Measurements from ENCODE around the gene GBX2. TPM values are rescaled to one million over a fixed set of nuclear protein-coding genes. Genes with fewer than 3 reads are reported as not detected.

GBX2 gene
- total RNA-seq, 2 donors from 2014 or later: not detected

DNA sequence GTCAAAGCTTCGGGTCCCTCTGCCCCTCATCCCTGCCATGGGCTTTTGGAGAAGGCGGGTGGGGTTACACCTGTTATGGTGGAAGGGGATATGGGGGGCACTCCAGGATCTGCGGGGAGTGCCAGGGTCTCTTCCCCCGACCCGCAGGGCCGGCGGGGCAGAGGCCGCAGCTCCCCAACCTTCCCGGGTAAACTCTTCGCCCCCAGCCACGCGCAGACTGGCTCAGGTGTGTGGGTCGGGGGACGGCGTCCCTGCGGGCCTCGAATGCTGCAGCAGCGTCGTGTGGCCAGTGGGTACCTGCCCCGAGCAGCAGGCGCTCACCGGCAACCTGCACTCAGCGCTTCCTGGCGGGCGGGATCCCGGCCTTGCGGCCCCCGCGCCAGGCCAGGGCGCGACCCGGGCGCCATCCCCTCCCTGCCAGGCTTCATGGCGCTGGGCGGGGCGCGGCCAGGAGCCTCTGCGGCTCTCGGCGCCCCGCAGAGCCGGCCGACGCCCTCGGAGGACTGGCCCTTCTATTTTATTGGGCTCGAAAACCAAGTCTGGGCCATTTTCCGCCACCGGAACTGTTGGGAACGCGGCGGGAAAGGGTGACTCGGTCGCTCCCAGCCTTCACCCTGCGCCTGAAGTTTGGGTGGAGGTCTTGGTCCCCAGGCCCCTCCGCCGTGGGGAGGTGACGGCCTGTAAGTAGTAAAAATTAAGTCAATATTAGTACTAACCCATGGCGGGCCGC, 4.5 kb downstream of the GBX2 start:
- Mint-ChIP-seq H3K9me3 (no peaks in the 10 kb centered on the region), H3K36me3 (no peaks in the 10 kb centered on the region), H3K27ac (no peak overlapping the region)
- ATAC-seq (no peak), DNase-seq (ENCODE audit: low spot score in 2 of 2) (no peak)

DNA sequence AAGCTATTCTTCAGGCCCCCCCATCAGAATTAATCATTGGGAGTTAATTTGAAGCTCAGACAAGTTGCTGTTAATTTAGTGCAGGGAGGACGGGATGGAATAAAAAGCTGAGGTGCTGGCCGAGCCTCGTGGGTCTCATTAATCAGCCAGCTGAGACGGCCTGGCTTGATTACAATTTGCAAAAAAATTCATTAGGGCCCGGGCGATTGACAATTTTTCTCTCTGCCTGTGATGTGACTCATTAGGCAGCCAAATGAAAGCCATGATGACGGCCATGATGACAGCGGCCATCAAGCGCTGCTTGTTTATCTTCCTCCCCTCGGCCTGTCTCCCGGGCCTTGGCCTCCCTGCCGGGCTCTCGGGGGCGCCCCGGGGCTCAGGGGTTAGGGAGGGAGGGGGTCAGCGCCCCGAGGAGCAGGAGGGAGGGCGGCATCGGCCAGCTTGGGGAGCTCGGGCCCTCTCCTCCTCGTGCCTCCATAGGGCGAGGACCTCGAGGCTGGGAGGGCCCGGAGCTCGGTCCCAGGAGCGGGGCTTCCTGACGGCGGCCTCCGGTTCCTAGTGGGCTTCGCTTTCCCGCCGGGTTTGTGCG, 5.2 kb downstream of the GBX2 start:
- H3K36me3 Mint-ChIP-seq: no peaks in the 10 kb centered on the region
- no peak overlapping the region for H3K27ac Mint-ChIP-seq
- ATAC-seq: no peak
- DNase-seq (ENCODE audit: low spot score in 2 of 2): no peak
- no peaks in the 10 kb centered on the region for H3K9me3 Mint-ChIP-seq

DNA sequence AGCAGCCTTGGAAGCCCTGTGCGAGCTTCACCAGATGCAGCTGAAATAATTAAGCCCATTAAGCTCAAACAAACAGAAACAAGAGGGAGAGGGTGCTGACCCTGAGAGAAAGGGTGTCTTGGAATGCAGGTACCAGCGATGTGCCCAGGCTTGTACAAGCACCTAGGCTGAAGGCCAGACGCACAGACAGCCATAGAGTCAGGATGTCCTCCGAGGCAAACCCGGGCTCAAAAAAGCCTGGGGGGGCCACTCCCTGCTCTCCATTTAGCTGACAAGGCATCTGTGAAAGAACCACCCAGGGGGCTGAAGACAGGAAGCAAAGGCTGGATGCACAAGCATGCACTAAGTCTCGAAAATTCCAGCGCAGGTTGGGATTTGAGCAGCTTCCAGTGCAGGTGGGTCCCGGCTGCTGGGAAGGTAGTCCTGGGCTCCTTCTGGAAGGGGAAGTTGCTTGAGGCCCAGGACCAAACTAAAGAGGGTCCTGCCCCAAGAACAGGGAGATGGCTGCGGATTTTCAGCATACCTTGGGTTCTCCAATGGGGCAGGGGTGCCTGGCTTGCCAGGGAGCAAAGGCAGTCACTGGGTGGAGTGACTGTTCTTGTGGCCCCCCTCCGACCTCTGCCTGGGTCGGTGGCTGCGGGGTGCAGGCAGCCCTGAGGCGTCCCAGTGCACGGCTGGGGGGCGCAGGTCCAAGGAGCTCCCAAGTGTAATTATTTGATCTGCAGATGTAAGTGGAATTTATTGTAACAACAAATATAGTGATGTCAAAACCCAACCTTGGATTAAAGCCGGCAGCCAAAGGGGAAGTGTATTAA, 5.9 kb downstream of the GBX2 start:
- ATAC-seq (no peak), DNase-seq (ENCODE audit: low spot score in 2 of 2) (no peak)
- Mint-ChIP-seq H3K36me3 (no peaks in the 10 kb centered on the region), H3K27ac (no peak overlapping the region), H3K9me3 (no peaks in the 10 kb centered on the region)

DNA sequence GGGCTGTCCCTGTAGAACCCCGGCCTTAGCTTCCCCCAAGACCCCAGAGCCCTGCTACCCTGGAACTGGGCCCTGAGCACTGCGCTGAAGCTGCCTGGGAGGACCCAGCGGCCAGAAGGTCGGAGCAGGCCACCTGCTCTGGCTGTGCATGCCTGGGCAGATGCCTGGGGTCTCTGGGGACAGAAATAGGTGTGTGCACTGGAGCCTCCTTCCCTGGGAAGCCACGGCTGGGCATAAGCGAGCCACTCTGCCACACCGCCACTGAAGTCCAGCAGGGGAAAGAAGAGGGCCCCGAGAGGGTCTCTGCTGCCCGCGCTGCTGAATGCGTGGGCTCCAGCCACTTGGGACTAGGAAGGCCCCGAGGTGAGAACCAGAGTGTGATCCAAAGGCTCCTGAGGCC, 6.7 kb downstream of the GBX2 start:
- DNase-seq (ENCODE audit: low spot score in 2 of 2) (no peak), ATAC-seq (no peak)
- Mint-ChIP-seq H3K27ac (no peak overlapping the region), H3K9me3 (no peaks in the 10 kb centered on the region), H3K36me3 (no peaks in the 10 kb centered on the region)

DNA sequence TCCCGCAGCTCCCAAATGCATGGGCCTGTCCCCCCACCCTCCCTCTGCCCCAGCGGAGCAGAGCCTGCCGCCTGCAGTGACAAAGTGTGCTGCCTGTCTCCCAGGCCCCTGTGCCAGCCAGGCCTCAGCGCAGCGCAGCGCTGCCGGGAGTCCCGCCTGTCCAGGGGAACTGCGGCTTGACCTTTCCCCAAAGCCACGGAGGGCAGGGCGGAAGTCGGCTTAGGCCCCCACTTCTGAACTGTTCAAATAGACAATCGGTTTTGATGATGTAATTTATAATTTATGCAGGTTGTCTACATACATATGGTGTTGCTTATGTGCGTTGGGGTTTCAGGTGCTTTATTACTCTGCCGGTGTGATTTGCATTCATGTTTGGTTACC, 7.1 kb downstream of the GBX2 start:
- Mint-ChIP-seq H3K27ac (no peak overlapping the region), H3K36me3 (no peaks in the 10 kb centered on the region), H3K9me3 (no peaks in the 10 kb centered on the region)
- ATAC-seq (no peak), DNase-seq (ENCODE audit: low spot score in 2 of 2) (no peak)

DNA sequence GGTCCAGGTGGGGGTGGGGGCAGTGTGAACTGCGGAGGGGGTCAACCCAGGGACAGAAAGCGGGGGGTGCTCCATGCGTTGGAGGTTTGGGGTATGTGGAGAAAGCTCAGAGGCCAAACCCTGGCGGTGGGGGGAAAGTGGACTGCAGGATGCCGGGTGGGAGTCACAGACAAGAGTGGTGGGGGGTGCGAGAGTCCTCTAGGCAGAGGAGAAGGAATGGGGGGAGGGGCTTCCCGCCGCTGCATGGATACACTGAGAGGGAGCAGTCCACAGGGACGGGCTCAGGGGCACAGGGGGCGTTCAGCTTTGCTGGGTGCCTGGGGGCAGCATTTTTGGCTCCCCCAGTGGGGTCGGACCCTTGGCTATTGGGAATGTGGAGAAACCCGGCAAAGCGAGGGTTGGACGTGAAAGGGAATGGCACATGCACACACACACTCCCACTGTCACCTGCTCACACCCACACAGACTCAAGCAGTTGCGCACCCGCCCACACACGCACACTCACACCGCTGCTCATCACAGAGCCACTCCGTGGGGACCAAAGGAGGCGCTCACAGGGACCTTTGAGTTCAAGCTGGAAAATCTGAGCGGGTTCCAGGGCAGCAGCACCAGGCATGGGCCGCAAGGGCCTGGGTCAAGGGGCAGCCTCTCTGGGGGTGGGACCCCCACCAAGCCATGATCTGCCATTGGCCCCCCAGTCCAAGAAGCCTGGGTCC, 7.7 kb downstream of the GBX2 start:
- no peak for DNase-seq (ENCODE audit: low spot score in 2 of 2)
- Mint-ChIP-seq H3K27ac (no peak overlapping the region), H3K9me3 (no peaks in the 10 kb centered on the region), H3K36me3 (no peaks in the 10 kb centered on the region)
- ATAC-seq: no peak

DNA sequence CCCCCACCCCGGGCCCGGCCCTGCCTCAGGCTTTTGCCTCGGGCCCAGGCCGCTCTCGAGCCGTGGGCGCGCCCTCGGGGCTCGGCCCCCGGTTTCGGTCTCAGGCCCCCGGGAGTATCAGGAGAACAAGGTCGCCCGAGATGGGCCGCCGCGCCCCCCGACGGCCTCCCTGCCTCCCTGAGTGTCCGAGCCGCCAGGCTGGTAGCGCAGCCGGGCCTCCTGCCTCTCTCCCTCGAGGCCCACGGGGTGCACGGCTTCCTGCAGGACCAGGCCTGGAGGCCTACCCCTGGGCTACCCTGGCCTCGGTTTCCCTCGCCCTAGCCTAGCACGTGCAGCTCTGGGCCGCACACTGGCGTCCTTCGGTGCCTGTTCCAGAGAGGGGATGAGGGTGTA, 8.4 kb downstream of the GBX2 start:
- Mint-ChIP-seq H3K27ac (no peak overlapping the region), H3K36me3 (no peaks in the 10 kb centered on the region), H3K9me3 (no peaks in the 10 kb centered on the region)
- no peak for DNase-seq (ENCODE audit: low spot score in 2 of 2)
- no peak for ATAC-seq

DNA sequence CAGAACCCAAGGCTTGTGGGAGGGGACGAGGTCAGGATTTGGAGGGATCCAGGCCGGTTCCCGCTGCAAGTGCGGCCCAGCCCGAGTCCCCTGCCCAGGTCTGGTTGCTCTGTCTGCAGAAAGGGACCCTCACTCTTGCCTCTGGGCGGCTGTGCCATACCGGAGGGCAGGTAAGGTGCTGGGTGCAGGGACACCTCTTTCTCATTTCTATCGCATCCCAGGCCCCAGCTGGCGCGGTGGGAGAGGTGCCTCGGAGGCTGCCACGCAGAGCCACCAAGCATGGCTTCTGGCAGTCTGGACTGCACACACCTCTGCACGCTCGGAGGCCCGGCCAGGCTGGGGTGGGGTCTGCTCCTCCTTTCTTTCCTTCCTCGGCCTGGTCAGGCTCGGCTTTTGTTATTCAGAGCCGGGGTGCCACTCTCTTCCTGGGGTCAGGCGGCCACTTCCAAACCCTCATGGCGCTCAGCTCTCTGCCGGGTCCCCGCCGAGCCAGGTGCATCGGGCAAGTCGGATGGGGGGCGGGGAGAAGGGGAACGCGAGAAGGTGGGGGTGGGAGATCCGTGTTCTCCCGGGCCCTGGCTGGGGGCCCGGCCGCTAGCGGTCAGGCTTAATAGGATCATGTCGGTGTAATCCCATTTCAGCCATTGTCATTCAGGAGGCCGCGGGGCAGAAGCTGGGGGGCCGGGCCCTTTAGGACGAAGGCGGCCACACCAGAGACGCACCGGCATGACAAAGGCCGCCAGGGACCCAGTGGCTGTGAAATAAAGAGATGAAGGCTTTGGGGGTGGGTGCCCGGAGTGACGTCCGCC, 9.0 kb downstream of the GBX2 start:
- DNase-seq (ENCODE audit: low spot score in 2 of 2): no peak
- peaks cover 5% of the 10 kb centered on the region in 2 donors for H3K9me3 Mint-ChIP-seq
- no peak for ATAC-seq

DNA sequence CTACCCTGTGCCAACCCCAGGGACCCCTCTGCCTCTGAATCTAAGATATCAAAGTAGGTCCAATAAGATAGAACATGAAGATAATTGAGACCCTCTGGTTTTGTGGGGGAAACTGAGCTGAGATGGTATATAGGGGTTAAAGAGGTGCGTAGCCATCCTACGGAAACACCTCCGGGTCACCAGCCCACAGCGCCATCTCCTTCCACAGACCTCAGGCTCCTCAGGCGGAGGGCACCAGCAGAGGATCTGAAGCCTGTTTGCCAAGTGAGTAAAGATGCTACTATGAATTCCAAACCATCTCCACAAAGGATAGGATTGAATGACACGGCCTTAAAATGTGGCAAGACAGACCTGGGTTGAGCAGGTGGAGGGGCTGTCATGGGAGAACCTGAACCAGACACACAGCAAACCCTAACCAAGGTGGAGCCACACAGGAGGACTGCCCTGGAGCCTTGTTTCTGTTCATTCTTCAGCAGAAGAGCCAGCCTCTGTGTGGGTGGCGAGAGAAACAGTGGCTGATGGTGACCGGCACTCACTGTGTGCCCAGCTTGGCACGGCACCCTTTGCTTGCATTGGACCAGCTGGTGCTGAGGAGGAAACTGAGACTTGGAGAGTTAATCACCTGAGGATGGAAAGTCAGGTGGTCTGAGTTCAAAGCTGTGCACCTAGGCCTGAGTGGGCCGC, 10.2 kb downstream of the GBX2 start:
- no peak for ATAC-seq
- peaks cover 5 to 11% of the 10 kb centered on the region in 2 donors for H3K9me3 Mint-ChIP-seq
- H3K36me3 Mint-ChIP-seq: peaks cover 0 to 5% of the 10 kb centered on the region in 2 donors
- no peak overlapping the region for H3K27ac Mint-ChIP-seq
- no peak for DNase-seq (ENCODE audit: low spot score in 2 of 2)

More for the DNA sequence above, 9.0 kb downstream of the GBX2 start:
- H3K27ac Mint-ChIP-seq: no peak overlapping the region
- peaks cover 0 to 5% of the 10 kb centered on the region in 2 donors for H3K36me3 Mint-ChIP-seq

DNA sequence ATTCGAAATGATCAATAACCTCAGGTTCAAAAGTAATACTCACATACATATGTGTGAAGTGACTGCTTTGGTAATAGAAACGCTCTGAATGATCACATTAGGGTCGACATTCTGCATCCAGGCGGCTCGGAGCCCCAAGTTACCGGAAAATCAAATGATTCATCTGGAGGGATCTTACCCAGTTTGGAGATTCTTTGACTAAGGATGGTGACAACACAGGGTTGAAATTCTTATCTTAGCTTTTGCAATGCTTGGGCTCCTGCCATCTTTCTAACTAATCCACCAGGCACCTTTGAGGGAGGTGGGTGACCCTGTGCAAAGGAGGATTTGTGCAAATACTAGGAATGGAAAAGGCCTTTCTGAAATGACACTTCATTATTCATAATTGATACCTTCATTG, 10.8 kb downstream of the GBX2 start:
- ATAC-seq (no peak), DNase-seq (ENCODE audit: low spot score in 2 of 2) (no peak)
- Mint-ChIP-seq H3K36me3 (peaks cover 0 to 8% of the 10 kb centered on the region in 2 donors), H3K9me3 (peaks cover 5 to 16% of the 10 kb centered on the region in 2 donors), H3K27ac (no peak overlapping the region)

DNA sequence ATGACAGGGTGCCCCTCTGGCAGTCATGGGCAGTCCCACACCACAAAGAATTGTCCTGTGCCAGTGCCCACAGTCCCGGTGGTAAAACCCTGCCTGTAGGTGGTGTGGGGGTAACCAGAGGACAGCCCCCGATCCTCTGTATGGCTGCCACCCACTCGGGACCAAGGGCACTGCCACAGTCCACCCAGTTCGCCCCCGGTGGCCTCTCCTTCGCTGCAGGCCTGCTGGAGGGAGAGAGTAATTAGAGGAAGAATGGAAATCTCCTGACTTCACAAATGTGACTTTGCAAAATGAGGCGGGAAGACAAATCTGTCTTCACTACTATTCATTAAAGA, 11.4 kb downstream of the GBX2 start:
- Mint-ChIP-seq H3K36me3 (peaks cover 0 to 9% of the 10 kb centered on the region in 2 donors), H3K27ac (no peak overlapping the region), H3K9me3 (peaks cover 5 to 16% of the 10 kb centered on the region in 2 donors)
- DNase-seq (ENCODE audit: low spot score in 2 of 2) (no peak), ATAC-seq (no peak)

DNA sequence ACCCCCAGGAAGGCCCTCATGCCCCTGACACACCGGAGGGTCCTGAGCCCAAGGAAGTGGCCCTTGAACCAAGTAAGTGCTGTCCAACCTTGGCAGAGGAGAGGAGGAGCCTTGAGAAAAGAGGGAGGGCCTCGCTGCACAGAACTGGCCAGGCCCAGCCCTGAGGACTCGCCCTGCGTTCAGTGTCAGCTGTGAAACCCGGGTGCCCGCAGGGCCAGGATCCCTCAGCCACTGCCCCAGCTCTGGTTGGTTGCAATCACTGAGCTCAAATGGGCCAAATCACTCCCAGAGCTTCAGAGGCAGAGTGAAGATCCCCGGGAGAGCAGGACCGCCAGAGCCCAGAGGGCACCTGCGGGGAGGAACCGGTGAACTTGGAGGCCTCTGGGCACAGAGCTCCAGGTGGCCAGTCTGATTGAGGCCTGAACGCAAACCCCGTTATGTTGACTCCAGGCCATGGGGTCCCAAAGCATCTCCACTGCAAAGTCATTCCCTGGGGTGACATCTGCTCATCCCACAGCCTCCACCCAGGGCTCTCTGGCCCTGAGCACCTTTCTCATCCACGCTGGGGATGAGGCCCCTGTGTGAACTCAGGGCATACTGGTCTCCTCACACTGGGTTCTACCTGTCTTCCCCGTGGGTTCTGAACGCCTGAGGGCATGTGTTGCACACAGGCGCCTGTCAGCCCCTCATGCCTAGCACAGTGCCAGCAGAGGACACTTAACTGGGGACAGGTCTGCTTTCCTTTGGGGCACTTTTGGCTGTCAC, 11.9 kb downstream of the GBX2 start:
- no peak for ATAC-seq
- Mint-ChIP-seq H3K9me3 (peaks cover 5 to 16% of the 10 kb centered on the region in 2 donors), H3K27ac (no peak overlapping the region), H3K36me3 (peaks cover 0 to 9% of the 10 kb centered on the region in 2 donors)
- no peak for DNase-seq (ENCODE audit: low spot score in 2 of 2)

DNA sequence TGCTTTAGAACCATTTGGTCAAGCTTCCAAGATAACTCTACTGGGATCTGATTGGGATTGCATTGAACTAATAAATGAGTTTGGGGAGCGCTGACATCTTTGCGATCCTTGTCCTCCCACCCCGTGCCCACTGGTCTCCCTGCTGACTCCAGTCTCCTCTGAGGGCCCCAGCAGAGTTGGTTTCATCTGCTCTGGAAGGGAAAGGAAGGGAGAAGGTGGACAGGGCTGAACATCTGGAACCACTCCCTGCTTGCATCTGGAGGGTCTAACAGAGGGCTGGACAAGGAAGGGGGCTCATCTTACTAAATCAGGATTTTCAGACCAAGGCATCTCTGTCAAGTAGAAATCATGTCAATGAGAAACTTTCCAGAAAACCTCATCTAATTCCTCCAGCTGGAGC, 12.8 kb downstream of the GBX2 start:
- no peak overlapping the region for H3K27ac Mint-ChIP-seq
- no peak for ATAC-seq
- no peak for DNase-seq (ENCODE audit: low spot score in 2 of 2)
- peaks cover 0 to 9% of the 10 kb centered on the region in 2 donors for H3K36me3 Mint-ChIP-seq
- H3K9me3 Mint-ChIP-seq: peaks cover 5 to 16% of the 10 kb centered on the region in 2 donors

DNA sequence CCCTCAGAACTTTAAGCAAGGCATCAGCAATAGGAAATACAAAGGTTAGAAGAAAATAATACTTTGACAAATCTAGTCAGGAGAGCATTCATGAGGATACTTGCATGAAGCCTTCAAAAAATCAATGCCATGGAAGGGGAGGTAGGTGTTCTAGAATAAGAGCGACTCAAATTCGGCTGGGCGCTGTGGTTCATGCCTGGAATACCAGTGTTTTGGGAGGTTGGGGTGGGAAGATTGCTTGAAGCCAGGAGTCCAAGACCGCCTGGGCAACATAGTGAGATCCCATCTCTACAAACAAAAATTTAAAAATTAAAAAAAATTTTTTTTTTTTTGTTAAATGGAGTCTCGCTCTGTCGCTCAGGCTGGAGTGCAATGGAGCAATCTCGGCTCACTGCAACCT, 21.8 kb downstream of the GBX2 start:
- no peak for DNase-seq (ENCODE audit: low spot score in 2 of 2)
- Mint-ChIP-seq H3K27ac (no peak overlapping the region), H3K36me3 (no peaks in the 10 kb centered on the region), H3K9me3 (no peaks in the 10 kb centered on the region)
- no peak for ATAC-seq

DNA sequence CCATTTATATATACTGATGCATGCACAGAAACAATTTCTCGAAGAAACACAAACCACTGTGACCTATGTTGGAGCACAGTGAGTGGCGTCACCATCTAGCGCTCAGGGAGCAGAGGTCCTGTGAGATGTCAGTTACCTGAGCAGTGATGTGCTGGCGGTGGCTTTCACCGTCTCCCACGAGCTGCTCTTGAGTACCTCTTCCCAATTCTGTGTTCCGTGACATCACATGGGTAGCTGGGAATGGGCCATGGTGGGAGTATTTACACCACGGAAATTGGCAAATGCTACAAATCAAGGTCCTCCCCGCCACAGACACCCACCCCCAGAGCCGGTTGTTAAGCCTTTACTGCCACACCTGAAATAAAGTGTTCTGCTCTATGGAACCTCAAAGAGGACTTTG, 24.4 kb downstream of the GBX2 start:
- ATAC-seq (no peak), DNase-seq (ENCODE audit: low spot score in 2 of 2) (no peak)
- Mint-ChIP-seq H3K36me3 (no peaks in the 10 kb centered on the region), H3K9me3 (no peaks in the 10 kb centered on the region), H3K27ac (no peak overlapping the region)
